ENCODE measurements around the gene CAGE1.

DNA sequence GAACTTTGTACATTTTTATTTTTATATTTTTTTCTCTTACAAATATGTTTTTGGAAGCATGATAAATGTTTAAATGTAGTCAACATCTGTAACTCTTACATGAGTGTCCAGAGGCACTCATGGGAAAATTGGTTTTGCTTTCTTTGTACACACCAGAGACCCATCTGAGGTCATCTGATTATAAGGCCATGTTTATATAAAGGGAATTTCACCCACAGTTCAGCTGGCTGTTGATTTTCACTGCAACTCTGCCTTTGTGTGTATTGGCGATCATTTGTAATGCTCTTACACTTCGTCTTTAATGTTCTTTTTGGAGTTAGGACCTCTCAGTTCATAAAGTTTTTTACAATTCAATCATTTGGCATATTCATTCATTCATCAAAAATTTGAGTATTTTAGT, 28.1 kb upstream of the CAGE1 start:
- TF ChIP-seq EZH2 (IDR thresholded peaks at IDR 0.05; ENCODE audit: insufficient read depth, poor library complexity, severe bottlenecking), result no peak
- TF ChIP-seq EZH2phosphoT487 (IDR thresholded peaks at IDR 0.05; ENCODE audit: insufficient read depth, low read depth), result no peak
